SK-N-SH treated with all-trans-retinoic acid at 6 μM for 48 hours (cell line): ENCODE data around the gene TINAGL1.

Experiments used
- ARNTL ChIP-seq: fragments of 450-650 bp; formaldehyde crosslinking; IDR thresholded peaks from 2 replicates; pipeline ENCODE4 v1.5.0; 2020; ENCODE audit warnings: low read depth, mild to moderate bottlenecking, moderate library complexity, borderline replicate concordance
- BACH2 ChIP-seq: fragments of 250-450 bp; sonication (Bioruptor Pico); IDR thresholded peaks from 2 replicates; pipeline ENCODE4 v1.9.0; 2021; ENCODE audit warnings: mild to moderate bottlenecking, borderline replicate concordance
- ESRRG ChIP-seq: fragments of 250-450 bp; sonication (Bioruptor Pico); IDR thresholded peaks from 2 replicates; pipeline ENCODE4 v1.6.1; 2021; ENCODE audit warnings: mild to moderate bottlenecking
- GLIS3 ChIP-seq: fragments of 250-450 bp; sonication (Bioruptor Pico); IDR thresholded peaks from 2 replicates; pipeline ENCODE4 v1.5.0; 2020; ENCODE audit warnings: mild to moderate bottlenecking, moderate library complexity
- SNAI2 ChIP-seq: fragments of 250-450 bp; sonication (Bioruptor Pico); IDR thresholded peaks from 2 replicates; pipeline ENCODE4 v1.5.0; 2020; ENCODE audit warnings: mild to moderate bottlenecking, moderate library complexity
- ZC3H10 ChIP-seq: fragments of 250-450 bp; sonication (Bioruptor Pico); IDR thresholded peaks from 2 replicates; pipeline ENCODE4 v1.5.1; 2021; ENCODE audit warnings: mild to moderate bottlenecking, moderate library complexity
- ZFP3 ChIP-seq: fragments of 250-450 bp; sonication (Bioruptor Pico); IDR thresholded peaks from 2 replicates; pipeline ENCODE4 v1.5.0; 2020; ENCODE audit warnings: mild to moderate bottlenecking, moderate library complexity
- ZFP30 ChIP-seq: fragments of 450-650 bp; formaldehyde crosslinking; IDR thresholded peaks from 2 replicates; pipeline ENCODE4 v1.5.0; 2022; ENCODE audit warnings: mild to moderate bottlenecking, moderate library complexity
- ZNF565 ChIP-seq: fragments of 450-650 bp; formaldehyde crosslinking; conservative IDR thresholded peaks from 2 replicates; pipeline ENCODE4 v1.5.0; 2020; ENCODE audit warnings: low read depth, mild to moderate bottlenecking, moderate library complexity
- ZNF8 ChIP-seq: fragments of 450-650 bp; formaldehyde crosslinking; IDR thresholded peaks from 2 replicates; pipeline ENCODE4 v1.5.0; 2020; ENCODE audit warnings: mild to moderate bottlenecking, moderate library complexity
- TF ChIP-seq, protein P1 (sequence below): fragments of 250-450 bp; sonication (Bioruptor Pico); IDR thresholded peaks from 2 replicates; pipeline ENCODE4 v1.5.1; 2021; ENCODE audit warnings: mild to moderate bottlenecking, moderate library complexity
- TF ChIP-seq, protein P2 (sequence below): fragments of 250-450 bp; sonication (Bioruptor Pico); IDR thresholded peaks from 2 replicates; pipeline ENCODE4 v1.8.0; 2021; ENCODE audit warnings: low read depth, mild to moderate bottlenecking, moderate library complexity, borderline replicate concordance
- TF ChIP-seq, protein P3 (sequence below): fragments of 250-450 bp; sonication (Bioruptor Pico); IDR thresholded peaks from 2 replicates; pipeline ENCODE4 v1.8.0; 2020; ENCODE audit warnings: mild to moderate bottlenecking, moderate library complexity, borderline replicate concordance
- TF ChIP-seq, protein P4 (sequence below): fragments of 250-450 bp; sonication (Bioruptor Pico); IDR thresholded peaks from 2 replicates; pipeline ENCODE4 v1.5.1; 2020; ENCODE audit warnings: low read depth, mild to moderate bottlenecking, moderate library complexity

DNA sequence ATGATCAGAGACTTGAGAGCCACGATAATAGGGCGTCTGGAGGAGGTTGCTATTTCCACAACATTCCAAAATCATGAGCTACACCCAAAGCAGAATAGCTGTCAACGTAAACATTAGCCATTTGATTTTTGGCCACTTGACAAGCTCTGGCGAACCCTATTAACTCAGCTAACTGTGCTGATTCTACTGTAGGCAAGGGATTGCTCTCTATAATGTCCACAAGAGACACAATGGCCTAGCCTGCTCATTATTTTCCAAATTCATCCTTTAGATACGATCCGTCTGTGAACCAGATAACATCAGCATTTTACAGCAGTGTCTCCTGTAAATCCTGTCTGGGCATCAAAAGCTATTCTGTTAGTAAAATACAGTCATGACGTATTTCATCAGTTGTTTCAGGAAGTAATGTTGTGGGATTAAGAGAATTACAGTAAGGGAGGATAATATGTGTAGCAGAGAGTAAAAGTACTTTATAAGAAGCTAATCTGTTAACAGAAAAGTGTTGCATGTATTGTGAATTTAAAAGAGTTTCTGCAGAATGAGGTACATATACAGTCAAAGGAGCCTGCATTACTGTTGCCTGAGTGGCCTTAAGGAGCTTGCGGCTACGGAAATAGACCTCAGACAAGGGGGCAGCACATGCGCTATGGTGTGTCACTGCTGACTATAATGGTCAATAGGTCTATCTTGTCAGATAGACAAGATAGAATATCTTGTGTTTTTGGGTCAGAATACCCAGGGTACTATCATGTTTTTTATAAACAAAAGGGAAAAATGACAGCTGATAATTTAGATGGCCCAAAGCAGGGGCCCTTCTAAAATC lies 44.9 kb upstream of the TINAGL1 start:
- no peak for TF ChIP-seq ZFP30
- TF ChIP-seq, protein P1, sequence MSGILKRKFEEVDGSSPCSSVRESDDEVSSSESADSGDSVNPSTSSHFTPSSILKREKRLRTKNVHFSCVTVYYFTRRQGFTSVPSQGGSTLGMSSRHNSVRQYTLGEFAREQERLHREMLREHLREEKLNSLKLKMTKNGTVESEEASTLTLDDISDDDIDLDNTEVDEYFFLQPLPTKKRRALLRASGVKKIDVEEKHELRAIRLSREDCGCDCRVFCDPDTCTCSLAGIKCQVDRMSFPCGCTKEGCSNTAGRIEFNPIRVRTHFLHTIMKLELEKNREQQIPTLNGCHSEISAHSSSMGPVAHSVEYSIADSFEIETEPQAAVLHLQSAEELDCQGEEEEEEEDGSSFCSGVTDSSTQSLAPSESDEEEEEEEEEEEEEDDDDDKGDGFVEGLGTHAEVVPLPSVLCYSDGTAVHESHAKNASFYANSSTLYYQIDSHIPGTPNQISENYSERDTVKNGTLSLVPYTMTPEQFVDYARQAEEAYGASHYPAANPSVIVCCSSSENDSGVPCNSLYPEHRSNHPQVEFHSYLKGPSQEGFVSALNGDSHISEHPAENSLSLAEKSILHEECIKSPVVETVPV (CRISPR knock-in tag): no peak
- TF ChIP-seq, protein P2, sequence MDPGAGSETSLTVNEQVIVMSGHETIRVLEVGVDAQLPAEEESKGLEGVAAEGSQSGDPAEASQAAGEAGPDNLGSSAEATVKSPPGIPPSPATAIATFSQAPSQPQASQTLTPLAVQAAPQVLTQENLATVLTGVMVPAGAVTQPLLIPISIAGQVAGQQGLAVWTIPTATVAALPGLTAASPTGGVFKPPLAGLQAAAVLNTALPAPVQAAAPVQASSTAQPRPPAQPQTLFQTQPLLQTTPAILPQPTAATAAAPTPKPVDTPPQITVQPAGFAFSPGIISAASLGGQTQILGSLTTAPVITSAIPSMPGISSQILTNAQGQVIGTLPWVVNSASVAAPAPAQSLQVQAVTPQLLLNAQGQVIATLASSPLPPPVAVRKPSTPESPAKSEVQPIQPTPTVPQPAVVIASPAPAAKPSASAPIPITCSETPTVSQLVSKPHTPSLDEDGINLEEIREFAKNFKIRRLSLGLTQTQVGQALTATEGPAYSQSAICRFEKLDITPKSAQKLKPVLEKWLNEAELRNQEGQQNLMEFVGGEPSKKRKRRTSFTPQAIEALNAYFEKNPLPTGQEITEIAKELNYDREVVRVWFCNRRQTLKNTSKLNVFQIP: no peak
- no peak for TF ChIP-seq ZNF565 (CRISPR knock-in tag)
- TF ChIP-seq ZFP3 (CRISPR knock-in tag): no peak
- no peak for TF ChIP-seq BACH2 (CRISPR knock-in tag)
- no peak for TF ChIP-seq GLIS3 (CRISPR knock-in tag)
- TF ChIP-seq, protein P3, sequence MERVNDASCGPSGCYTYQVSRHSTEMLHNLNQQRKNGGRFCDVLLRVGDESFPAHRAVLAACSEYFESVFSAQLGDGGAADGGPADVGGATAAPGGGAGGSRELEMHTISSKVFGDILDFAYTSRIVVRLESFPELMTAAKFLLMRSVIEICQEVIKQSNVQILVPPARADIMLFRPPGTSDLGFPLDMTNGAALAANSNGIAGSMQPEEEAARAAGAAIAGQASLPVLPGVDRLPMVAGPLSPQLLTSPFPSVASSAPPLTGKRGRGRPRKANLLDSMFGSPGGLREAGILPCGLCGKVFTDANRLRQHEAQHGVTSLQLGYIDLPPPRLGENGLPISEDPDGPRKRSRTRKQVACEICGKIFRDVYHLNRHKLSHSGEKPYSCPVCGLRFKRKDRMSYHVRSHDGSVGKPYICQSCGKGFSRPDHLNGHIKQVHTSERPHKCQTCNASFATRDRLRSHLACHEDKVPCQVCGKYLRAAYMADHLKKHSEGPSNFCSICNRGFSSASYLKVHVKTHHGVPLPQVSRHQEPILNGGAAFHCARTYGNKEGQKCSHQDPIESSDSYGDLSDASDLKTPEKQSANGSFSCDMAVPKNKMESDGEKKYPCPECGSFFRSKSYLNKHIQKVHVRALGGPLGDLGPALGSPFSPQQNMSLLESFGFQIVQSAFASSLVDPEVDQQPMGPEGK (CRISPR knock-in tag): no peak
- TF ChIP-seq, protein P4, sequence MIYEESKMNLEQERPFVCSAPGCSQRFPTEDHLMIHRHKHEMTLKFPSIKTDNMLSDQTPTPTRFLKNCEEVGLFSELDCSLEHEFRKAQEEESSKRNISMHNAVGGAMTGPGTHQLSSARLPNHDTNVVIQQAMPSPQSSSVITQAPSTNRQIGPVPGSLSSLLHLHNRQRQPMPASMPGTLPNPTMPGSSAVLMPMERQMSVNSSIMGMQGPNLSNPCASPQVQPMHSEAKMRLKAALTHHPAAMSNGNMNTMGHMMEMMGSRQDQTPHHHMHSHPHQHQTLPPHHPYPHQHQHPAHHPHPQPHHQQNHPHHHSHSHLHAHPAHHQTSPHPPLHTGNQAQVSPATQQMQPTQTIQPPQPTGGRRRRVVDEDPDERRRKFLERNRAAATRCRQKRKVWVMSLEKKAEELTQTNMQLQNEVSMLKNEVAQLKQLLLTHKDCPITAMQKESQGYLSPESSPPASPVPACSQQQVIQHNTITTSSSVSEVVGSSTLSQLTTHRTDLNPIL (CRISPR knock-in tag): 0 out of 2 replicates have a peak, but pooled peaks have one; percentile 41
- no peak for TF ChIP-seq SNAI2 (CRISPR knock-in tag)
- no peak for TF ChIP-seq ZNF8 (CRISPR knock-in tag)
- no peak for TF ChIP-seq ARNTL (CRISPR knock-in tag)
- TF ChIP-seq ZC3H10 (CRISPR knock-in tag): no peak
- no peak for TF ChIP-seq ESRRG (CRISPR knock-in tag)
